Sigmoid colon (tissue), 4 donors: Measurements from ENCODE around the gene GABBR2.

Experiments used
- POLR2A ChIP-seq, 2 donors: fragments of 450-650 bp; IDR thresholded peaks; one replicate each; pipeline ENCODE4 v1.6.1; 2016; ENCODE audit warnings: antibody characterized with exemption in 2 of 2, mild to moderate bottlenecking in 2 of 2, moderate library complexity in 2 of 2
- POLR2AphosphoS5 ChIP-seq, 4 donors: sonication (generic); formaldehyde crosslinking; IDR thresholded peaks; one replicate each; pipeline ENCODE4 v1.6.1; 2017; ENCODE audit warnings: antibody characterized with exemption in 4 of 4
- TF ChIP-seq, protein P1 (sequence below), 4 experiments: fragments of 450-650 bp in 3 of 4; fragments of 200-600 bp in 1 of 4; IDR thresholded peaks; one replicate each; pipeline ENCODE4 v1.5.1; 2016 to 2019; ENCODE audit warnings: antibody characterized with exemption in 4 of 4, mild to moderate bottlenecking in 3 of 4, moderate library complexity in 2 of 4

DNA sequence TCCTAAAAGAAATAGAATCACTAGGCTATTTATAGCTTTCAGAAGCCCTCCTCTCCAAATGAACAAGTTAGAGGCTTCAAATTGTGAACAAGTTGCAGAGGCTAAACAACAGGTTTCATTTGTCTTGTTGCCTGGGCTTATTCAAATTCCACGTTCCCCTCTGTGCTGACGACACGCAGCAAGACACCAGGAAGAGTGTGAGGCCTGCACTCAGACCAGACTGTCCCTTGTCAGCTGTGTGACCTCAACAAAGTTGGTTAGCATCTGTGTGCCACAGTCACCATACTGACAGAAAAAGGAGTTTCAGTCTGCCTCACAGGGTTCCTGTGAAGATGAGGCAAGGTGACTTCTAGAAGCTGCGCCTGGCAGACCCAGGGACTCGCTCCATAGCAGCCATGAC lies 22.1 kb upstream of the GABBR2 start:
- no peak for TF ChIP-seq POLR2AphosphoS5 (IDR thresholded peaks at IDR 0.05)
- TF ChIP-seq, protein P1, sequence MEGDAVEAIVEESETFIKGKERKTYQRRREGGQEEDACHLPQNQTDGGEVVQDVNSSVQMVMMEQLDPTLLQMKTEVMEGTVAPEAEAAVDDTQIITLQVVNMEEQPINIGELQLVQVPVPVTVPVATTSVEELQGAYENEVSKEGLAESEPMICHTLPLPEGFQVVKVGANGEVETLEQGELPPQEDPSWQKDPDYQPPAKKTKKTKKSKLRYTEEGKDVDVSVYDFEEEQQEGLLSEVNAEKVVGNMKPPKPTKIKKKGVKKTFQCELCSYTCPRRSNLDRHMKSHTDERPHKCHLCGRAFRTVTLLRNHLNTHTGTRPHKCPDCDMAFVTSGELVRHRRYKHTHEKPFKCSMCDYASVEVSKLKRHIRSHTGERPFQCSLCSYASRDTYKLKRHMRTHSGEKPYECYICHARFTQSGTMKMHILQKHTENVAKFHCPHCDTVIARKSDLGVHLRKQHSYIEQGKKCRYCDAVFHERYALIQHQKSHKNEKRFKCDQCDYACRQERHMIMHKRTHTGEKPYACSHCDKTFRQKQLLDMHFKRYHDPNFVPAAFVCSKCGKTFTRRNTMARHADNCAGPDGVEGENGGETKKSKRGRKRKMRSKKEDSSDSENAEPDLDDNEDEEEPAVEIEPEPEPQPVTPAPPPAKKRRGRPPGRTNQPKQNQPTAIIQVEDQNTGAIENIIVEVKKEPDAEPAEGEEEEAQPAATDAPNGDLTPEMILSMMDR (IDR thresholded peaks at IDR 0.05) = no peak
- no peak for TF ChIP-seq POLR2A (IDR thresholded peaks at IDR 0.05)
